GM19025 (cell line): ENCODE data around the gene PPY.
A peak's percentile ranks its signal among the peaks of the same experiment; 100 is the strongest.
"Not testable (repeated sequence)": the region's sequence is repeated elsewhere in the genome, so short reads cannot be mapped to it uniquely, and the experiment has no call there.

Experiments
- ATAC-seq: cut with Tn5 transposase; IDR thresholded peaks from one replicate; pipeline ENCODE4 v1.9.1; 2021; ENCODE audit warnings: mild to moderate bottlenecking, low read depth, moderate library complexity; ENCODE audit not compliant: unreplicated experiment

PPY gene

GRCh38 chr17:43935204-43935925, 6.9 kb downstream of the PPY start:
- ATAC-seq = no peak

DNA sequence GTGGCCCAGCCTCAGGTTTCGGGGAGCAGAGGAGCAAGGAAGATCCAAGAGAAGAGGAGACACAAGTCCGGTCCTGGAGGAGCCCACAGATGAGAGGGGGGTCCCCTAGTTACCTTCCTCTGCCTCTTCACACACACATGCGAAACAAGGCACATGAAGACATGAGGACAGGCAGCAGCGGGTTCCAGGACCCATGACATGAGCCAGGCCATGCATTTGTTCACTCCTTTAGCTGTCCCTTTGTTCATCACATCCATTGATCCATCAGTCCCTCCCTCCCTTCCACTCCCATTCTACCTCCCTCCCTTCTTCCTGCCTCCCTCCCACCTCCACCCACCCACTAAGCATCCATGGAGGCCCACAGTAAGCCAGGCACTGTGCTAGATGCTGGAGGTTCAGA, 9.4 kb downstream of the PPY start:
- no peak for ATAC-seq

- no peak for ATAC-seq
Observed at GRCh38 chr17:43932357-43932756, 9.9 kb downstream of the PPY start.

DNA sequence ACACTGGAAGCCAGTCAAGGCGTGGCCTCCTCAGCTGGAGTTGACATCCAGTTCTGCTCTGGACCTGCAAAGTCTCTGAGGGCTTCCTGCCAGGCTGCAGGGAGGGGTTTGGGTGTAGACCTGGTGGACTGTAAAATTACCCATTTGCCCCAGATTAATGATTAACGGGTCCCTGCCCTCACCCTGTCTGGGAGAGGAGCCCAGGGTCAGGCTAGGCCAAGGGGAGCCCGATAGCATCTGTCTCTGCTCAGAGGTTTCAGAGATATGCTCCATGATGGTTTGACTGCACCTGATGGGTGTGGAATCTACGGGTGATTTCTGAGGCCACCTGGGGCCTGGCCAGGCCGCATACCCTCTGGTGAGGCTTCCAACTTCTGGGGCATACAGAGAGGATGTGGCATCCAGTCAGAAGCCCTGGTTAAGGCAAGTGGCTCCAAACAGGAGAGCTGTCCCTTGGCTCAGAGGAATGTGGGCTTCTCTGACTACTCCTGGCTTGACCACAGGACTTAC, 11.2 kb downstream of the PPY start:
- ATAC-seq = no peak

- no peak for ATAC-seq
Observed at GRCh38 chr17:43928609-43929008, 13.7 kb downstream of the PPY start.

DNA sequence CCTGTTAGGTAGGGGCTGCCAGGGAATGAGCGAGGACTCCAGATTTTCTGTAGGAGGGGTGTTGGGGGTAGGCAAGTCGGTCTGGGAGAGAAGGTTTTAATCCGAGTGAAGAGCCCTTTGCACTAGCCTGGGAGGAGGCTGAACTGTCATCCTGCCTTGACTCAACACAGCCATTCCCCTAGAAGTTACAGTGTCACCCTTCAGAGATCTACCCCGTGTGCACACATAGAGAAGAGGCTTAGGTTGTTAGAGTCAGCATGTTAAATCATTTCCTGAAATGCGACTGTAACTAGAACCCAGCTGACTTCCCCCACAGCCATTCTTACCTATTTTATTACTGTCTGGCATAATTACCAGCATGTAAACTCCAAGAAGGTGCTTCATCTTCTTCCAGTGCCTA, 14.3 kb downstream of the PPY start:
- not testable (repeated sequence) for ATAC-seq

- no peak for ATAC-seq
Observed at GRCh38 chr17:43927060-43927864, 15.0 kb downstream of the PPY start.

DNA sequence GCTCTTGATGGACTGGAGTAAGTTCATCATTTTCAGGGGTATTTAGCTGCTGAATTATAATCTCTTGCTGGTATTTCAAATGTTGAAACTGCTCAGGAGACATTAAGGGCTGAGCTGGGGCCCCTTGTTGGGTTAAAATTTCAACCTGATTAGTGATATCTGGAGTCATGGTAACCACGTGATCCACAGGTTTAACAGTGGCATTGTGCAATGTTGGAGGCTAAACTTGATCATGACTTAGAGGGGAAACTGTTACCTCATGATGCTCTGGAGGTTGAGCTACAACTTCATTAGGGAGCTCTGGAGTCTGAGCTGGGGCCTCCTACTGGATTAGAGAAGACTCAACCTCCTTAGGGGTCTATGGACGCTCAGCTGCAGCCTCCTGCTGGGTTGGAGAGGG, 17.7 kb downstream of the PPY start:
- no peak for ATAC-seq

DNA sequence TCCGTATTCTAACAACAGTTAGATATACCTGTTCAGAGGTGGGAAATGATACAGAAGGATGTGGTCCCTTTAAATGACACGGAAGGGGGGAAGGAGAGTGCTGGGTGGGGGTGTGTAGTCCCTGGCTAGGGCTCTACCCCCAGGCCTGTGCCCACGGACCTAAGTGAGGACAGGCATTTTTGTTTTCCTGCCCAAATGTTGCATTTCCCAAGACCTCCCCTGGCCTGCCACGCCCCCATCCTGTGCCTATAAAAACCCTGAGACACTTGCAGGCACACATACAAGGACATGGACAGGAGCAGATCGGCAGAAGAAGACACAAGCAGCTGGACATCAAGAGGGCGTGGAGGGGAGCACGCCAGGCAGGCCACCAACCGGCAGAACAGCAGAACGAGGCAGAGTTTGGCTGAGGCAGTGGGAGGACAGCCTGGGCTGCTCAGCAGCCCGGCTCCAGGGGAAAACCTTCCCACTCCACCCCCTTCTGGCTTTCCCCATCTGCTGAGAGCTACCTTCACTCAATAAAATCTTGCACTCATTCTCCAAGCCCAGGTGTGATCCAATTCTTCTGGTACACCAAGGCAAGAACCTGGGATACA, 21.7 kb downstream of the PPY start:
- ATAC-seq = no peak

DNA sequence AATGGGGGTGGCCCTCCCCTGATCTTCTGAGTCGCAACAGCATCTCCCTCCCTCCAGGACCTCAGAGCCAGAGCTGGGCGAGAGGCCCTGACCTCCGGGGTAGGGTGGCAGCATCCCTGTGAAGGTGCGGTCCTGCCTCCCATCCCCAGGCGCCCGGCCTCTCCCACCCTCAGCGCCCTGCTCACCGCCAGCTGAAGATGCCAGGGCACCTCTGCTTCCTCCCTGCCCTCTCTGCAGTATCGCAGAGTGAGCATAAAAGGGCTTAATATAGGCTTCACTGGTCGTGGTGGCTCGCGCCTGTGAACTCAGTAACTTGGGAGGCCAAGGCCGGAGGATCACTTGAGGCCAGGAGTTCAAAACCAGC, 24.3 kb downstream of the PPY start:
- ATAC-seq = no peak

GRCh38 chr17:43917348-43918025, 24.8 kb downstream of the PPY start:
- ATAC-seq = peak; percentile 75

DNA sequence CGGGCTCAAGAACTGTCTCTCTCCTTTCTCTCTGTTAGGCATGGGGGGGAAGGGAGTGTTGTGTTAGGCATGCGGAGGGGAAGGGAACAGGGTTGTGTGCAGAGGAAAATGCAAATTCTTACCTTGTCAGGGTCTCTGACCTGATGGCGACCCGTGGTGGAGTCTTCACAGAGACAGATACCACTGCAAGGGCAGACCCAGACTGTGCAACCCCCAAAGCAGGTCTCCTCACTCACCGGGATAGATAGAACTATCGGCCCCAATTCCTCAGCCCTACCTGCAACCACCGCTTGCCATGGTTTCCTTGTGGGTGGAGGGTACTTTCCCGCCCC, 25.3 kb downstream of the PPY start:
- no peak for ATAC-seq

GRCh38 chr17:43916385-43916784, 25.9 kb downstream of the PPY start:
- ATAC-seq = no peak

DNA sequence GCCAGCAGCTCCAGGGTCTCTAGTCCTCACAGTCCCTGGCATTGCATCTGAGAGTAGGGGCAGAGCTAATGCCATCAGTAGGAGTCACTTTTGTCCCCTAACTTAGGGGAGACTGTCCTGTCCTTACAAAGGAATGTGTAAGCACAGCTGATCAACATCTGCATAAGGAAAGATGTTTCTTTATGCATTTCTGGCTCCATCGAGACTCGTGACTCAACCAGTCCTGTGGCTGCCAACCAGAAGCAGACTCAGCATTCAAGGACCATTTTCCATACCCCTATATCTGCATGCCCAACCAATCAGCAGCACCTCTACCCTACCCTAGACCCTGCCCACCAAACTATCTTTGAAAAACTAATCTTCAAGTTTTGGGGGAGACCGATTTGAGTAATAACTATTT, 26.7 kb downstream of the PPY start:
- ATAC-seq = no peak

DNA sequence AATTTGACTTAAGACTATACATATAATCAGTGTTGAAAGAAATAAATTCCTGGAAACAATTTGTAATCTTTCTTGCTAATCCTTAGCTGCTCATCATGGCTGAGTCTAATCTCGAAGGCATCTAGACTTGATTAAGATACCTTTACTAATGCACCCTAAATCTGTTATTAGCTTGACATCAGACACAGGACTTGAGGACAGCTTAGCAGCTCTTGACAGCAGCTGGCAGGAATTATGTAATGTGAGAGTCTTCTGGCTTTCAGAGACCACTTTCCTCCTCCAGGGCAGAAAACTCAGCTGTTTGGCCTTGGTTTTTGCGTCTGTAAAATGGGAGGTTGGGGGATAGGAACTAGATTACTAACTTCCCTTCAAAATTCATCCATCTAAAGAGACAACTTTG, 27.8 kb downstream of the PPY start:
- ATAC-seq = no peak

- no peak for ATAC-seq
Observed at GRCh38 chr17:43913584-43913983, 28.7 kb downstream of the PPY start.

- no peak for ATAC-seq
Observed at GRCh38 chr17:43912635-43913304, 29.5 kb downstream of the PPY start.

GRCh38 chr17:43911904-43912303, 30.4 kb downstream of the PPY start:
- ATAC-seq = no peak

DNA sequence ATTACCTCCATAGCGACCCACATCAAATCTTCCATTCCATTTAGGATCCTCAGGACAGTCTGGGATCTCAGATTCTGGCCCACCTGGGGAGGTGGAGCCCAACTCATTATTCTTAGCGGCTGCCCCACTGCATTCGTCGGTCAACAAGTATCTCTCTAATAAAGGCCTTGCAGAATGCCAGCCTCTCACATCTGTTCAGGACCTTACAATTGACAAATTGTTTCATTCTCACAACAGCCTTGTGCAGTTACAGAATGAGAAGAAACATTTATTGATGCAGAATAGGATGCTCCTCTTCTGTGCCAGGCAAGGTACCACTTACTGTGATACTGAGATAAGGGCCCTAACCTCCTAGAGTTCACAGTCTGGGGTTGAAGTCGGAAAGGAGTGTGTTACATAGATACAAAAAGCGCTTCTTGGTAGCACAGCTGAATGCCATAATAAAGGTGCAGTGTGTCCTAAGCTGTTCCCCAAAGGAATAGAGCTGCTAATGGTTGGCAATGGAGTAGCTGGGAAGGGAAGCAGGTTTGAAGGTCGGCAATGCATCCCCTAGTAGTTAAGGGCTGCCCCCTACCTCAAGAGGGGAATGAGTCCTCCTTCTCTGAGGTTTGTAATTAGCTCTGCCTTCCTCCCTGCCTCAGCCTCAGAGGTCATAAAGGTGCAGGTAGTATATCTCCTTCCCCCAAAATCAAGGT, 32.6 kb downstream of the PPY start:
- no peak for ATAC-seq
